ENCODE results near the gene ARHGEF7. TPM values are rescaled to one million over a fixed set of nuclear protein-coding genes. Genes with fewer than 3 reads are reported as not detected.

ARHGEF7 gene
- total RNA-seq, 4 donors from 2014 or later = 42.8 to 125 (median 61.1) TPM

- WGBS, 2 donors = 92 to 97% methylated on average over 18 to 20 of the region's 20 CpGs
- TF ChIP-seq CTCF (IDR thresholded peaks at IDR 0.05) = no peak
- H3K4me3 ChIP-seq (ENCODE audit: low read depth, poor library complexity, severe bottlenecking) = no peak overlapping the region
- intact Hi-C loops (cut with DNase I; ENCODE audit: low total_unique reads) = no loop called here
- no peak for DNase-seq (ENCODE audit: low spot score in 2 of 2)
These were observed 155.9 kb downstream of the ARHGEF7 start for GRCh38 chr13:111270765-111271698.

- WGBS, 2 donors = 70 to 75% methylated on average over 7 of the region's 7 CpGs
- H3K4me3 ChIP-seq (ENCODE audit: low read depth, poor library complexity, severe bottlenecking) = no peak overlapping the region
- intact Hi-C loops (cut with DNase I; ENCODE audit: low total_unique reads) = no loop called here
- no peak for TF ChIP-seq POLR2A (IDR thresholded peaks at IDR 0.05)
- TF ChIP-seq CTCF (IDR thresholded peaks at IDR 0.05) = no peak
- DNase-seq (ENCODE audit: low spot score in 2 of 2) = no peak
These were observed 157.0 kb downstream of the ARHGEF7 start for GRCh38 chr13:111272117-111272516.

- 96% methylated on average over 10 of the region's 10 CpGs for WGBS, 2 donors
- TF ChIP-seq POLR2A (IDR thresholded peaks at IDR 0.05) (no peak), CTCF (IDR thresholded peaks at IDR 0.05) (no peak)
- intact Hi-C loops (cut with DNase I; ENCODE audit: low total_unique reads) = no loop called here
- no peak for DNase-seq (ENCODE audit: low spot score in 2 of 2)
- H3K4me3 ChIP-seq (ENCODE audit: low read depth, poor library complexity, severe bottlenecking) = no peak overlapping the region
These were observed 160.3 kb downstream of the ARHGEF7 start for GRCh38 chr13:111275382-111275781.

GRCh38 chr13:111275995-111276618, 161.0 kb downstream of the ARHGEF7 start:
- WGBS, 2 donors = 90 to 91% methylated on average over 5 of the region's 5 CpGs
- H3K4me3 ChIP-seq (ENCODE audit: low read depth, poor library complexity, severe bottlenecking) = no peak overlapping the region
- no peak for TF ChIP-seq POLR2A (IDR thresholded peaks at IDR 0.05)
- no peak for TF ChIP-seq CTCF (IDR thresholded peaks at IDR 0.05)
- DNase-seq (ENCODE audit: low spot score in 2 of 2) = no peak
- intact Hi-C loops (cut with DNase I; ENCODE audit: low total_unique reads) = no loop called here

- no peak overlapping the region for H3K4me3 ChIP-seq (ENCODE audit: low read depth, poor library complexity, severe bottlenecking)
- TF ChIP-seq POLR2A (IDR thresholded peaks at IDR 0.05) (no peak), CTCF (IDR thresholded peaks at IDR 0.05) (no peak)
- 89 to 93% methylated on average over 10 of the region's 10 CpGs for WGBS, 2 donors
- DNase-seq (ENCODE audit: low spot score in 2 of 2) = no peak
- intact Hi-C loops (cut with DNase I; ENCODE audit: low total_unique reads) = no loop called here
These were observed 163.1 kb downstream of the ARHGEF7 start for GRCh38 chr13:111278258-111278657.

Measured in lower leg skin (tissue), 4 donors.